ENCODE results near the gene ZBTB34.

ZBTB34 gene

DNA sequence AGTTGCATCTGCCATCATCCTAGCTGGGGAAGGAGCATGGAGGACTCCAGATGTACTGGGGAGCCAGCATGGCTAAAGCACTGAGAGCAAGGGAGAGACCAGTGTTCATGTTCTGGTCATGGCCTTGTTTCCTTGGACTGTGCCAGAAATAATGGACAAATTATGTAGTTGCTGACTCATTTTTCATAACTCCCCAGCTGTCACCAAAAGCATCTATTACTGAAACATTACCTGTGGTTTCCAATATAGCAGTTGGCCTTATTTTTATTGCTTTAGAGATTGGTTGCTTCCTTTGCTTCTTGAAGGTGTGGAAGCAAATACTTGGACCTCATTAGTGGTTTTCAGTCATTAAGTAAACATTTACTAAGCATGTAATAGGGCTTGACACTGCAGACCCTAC, 65.4 kb downstream of the ZBTB34 start:
- H3K36me3 ChIP-seq (ENCODE audit: control insufficient read depth, insufficient read depth, low read length) = no peaks in the 10 kb centered on the region
- H3K9ac ChIP-seq (ENCODE audit: low read depth, low read length) = no peak overlapping the region
- no peak overlapping the region for H3K4me3 ChIP-seq (ENCODE audit: low read depth, low read length)
- no peaks in the 10 kb centered on the region; the same call in 1 of the 2 replicates for H3K27me3 ChIP-seq (ENCODE audit: control insufficient read depth, insufficient read depth, low read length)
- H3K27ac ChIP-seq (ENCODE audit: low read depth, low read length) = no peak overlapping the region
- H3K9me3 ChIP-seq (ENCODE audit: control insufficient read depth, insufficient read depth, low read length) = no peaks in the 10 kb centered on the region
- no peaks in the 10 kb centered on the region for H3K4me1 ChIP-seq (ENCODE audit: control insufficient read depth, insufficient read depth, low read length)

- Histone ChIP-seq H3K27me3 (ENCODE audit: control insufficient read depth, insufficient read depth, low read length) (no peaks in the 10 kb centered on the region; the same call in 1 of the 2 replicates), H3K27ac (ENCODE audit: low read depth, low read length) (no peak overlapping the region), H3K9ac (ENCODE audit: low read depth, low read length) (no peak overlapping the region), H3K4me1 (ENCODE audit: control insufficient read depth, insufficient read depth, low read length) (no peaks in the 10 kb centered on the region), H3K36me3 (ENCODE audit: control insufficient read depth, insufficient read depth, low read length) (no peaks in the 10 kb centered on the region), H3K4me3 (ENCODE audit: low read depth, low read length) (no peak overlapping the region), H3K9me3 (ENCODE audit: control insufficient read depth, insufficient read depth, low read length) (no peaks in the 10 kb centered on the region)
These were observed 65.9 kb downstream of the ZBTB34 start for GRCh38 chr9:126926364-126926763.

DNA sequence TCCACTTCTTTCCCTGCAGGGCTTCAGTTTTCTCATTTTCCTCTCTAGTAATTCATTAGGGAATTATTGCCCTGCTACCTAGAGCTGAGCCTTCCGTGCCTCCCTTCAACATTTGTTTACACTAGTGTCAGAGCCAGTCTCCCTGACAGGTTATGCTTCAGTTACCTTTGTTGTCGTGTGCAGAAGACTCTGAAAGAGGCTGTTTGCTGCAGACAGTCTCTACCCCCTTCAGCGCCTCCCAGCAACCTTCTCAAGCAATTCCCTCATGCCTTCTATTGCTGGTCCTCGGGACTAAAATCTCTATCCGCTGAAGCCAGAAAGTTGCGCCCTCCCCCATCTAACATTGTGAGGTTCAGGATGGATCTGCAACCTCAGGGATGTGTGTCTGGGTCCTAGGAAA, 67.0 kb downstream of the ZBTB34 start:
- H3K4me1 ChIP-seq (ENCODE audit: control insufficient read depth, insufficient read depth, low read length) = no peaks in the 10 kb centered on the region
- no peaks in the 10 kb centered on the region for H3K9me3 ChIP-seq (ENCODE audit: control insufficient read depth, insufficient read depth, low read length)
- no peak overlapping the region for H3K4me3 ChIP-seq (ENCODE audit: low read depth, low read length)
- H3K36me3 ChIP-seq (ENCODE audit: control insufficient read depth, insufficient read depth, low read length) = no peaks in the 10 kb centered on the region
- no peak overlapping the region for H3K9ac ChIP-seq (ENCODE audit: low read depth, low read length)
- no peak overlapping the region for H3K27ac ChIP-seq (ENCODE audit: low read depth, low read length)
- no peaks in the 10 kb centered on the region; the same call in 1 of the 2 replicates for H3K27me3 ChIP-seq (ENCODE audit: control insufficient read depth, insufficient read depth, low read length)

DNA sequence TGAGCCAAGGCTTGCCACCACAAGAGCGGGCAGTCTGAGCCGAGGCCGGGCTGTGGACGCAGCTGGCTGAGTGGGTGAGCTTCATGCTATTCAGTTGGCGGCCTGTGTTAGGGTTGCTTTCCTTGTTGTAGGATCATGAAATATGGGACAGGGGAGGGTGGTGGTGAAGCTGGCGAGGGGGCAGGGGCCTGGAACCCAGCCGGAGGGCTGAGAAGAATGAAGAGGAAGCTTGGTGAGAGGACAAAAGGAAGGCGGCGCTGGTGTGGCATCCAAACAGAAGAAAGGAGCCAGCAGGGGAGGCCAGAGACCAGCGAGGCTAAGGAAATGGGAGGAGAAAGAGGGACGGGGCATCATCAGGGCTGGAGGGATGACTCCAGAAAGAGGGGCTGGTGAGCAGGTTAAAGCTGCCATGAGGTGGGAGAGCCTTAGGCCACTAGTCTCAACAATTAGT, 72.5 kb downstream of the ZBTB34 start:
- no peaks in the 10 kb centered on the region for H3K27me3 ChIP-seq (ENCODE audit: control insufficient read depth, insufficient read depth, low read length)
- H3K9me3 ChIP-seq (ENCODE audit: control insufficient read depth, insufficient read depth, low read length) = no peaks in the 10 kb centered on the region
- no peak overlapping the region for H3K4me3 ChIP-seq (ENCODE audit: low read depth, low read length)
- H3K9ac ChIP-seq (ENCODE audit: low read depth, low read length) = no peak overlapping the region
- no peaks in the 10 kb centered on the region for H3K4me1 ChIP-seq (ENCODE audit: control insufficient read depth, insufficient read depth, low read length)
- no peaks in the 10 kb centered on the region for H3K36me3 ChIP-seq (ENCODE audit: control insufficient read depth, insufficient read depth, low read length)
- H3K27ac ChIP-seq (ENCODE audit: low read depth, low read length) = no peak overlapping the region

- no peak overlapping the region for H3K27ac ChIP-seq (ENCODE audit: low read depth, low read length)
- no peak overlapping the region for H3K4me3 ChIP-seq (ENCODE audit: low read depth, low read length)
- H3K9me3 ChIP-seq (ENCODE audit: control insufficient read depth, insufficient read depth, low read length) = no peaks in the 10 kb centered on the region
- H3K9ac ChIP-seq (ENCODE audit: low read depth, low read length) = no peak overlapping the region
- no peaks in the 10 kb centered on the region for H3K36me3 ChIP-seq (ENCODE audit: control insufficient read depth, insufficient read depth, low read length)
- H3K4me1 ChIP-seq (ENCODE audit: control insufficient read depth, insufficient read depth, low read length) = no peaks in the 10 kb centered on the region; the same call in 1 of the 2 replicates
- no peaks in the 10 kb centered on the region for H3K27me3 ChIP-seq (ENCODE audit: control insufficient read depth, insufficient read depth, low read length)
These were observed 73.0 kb downstream of the ZBTB34 start for GRCh38 chr9:126933334-126933980.

GRCh38 chr9:126934441-126934840, 74.0 kb downstream of the ZBTB34 start:
- Histone ChIP-seq H3K27ac (ENCODE audit: low read depth, low read length) (no peak overlapping the region), H3K9ac (ENCODE audit: low read depth, low read length) (no peak overlapping the region), H3K27me3 (ENCODE audit: control insufficient read depth, insufficient read depth, low read length) (no peaks in the 10 kb centered on the region), H3K36me3 (ENCODE audit: control insufficient read depth, insufficient read depth, low read length) (no peaks in the 10 kb centered on the region), H3K4me1 (ENCODE audit: control insufficient read depth, insufficient read depth, low read length) (no peaks in the 10 kb centered on the region; the same call in 1 of the 2 replicates), H3K4me3 (ENCODE audit: low read depth, low read length) (no peak overlapping the region), H3K9me3 (ENCODE audit: control insufficient read depth, insufficient read depth, low read length) (no peaks in the 10 kb centered on the region)
